Activated naive CD8-positive, alpha-beta T cell (primary cell): ENCODE measurements around the gene CACNA1E.
A peak's percentile ranks its signal among the peaks of the same experiment; 100 is the strongest.

Experiments used
- H3K27ac Mint-ChIP-seq: one replicate; pipeline ENCODE4 v1.8.0; 2021; ENCODE audit warnings: mixed read lengths
- H3K27me3 Mint-ChIP-seq: one replicate; pipeline ENCODE4 v1.8.0; 2021; ENCODE audit warnings: mixed read lengths
- H3K36me3 Mint-ChIP-seq: one replicate; pipeline ENCODE4 v1.8.0; 2021; ENCODE audit warnings: mixed read lengths
- H3K4me1 Mint-ChIP-seq: one replicate; pipeline ENCODE4 v1.8.0; 2021; ENCODE audit warnings: low read depth, mixed read lengths
- H3K4me3 Mint-ChIP-seq: one replicate; pipeline ENCODE4 v1.8.0; 2021; ENCODE audit warnings: mild to moderate bottlenecking, mixed read lengths
- H3K9me3 Mint-ChIP-seq: one replicate; pipeline ENCODE4 v1.8.0; 2021; ENCODE audit warnings: low read depth, mixed read lengths

The CACNA1E gene

DNA sequence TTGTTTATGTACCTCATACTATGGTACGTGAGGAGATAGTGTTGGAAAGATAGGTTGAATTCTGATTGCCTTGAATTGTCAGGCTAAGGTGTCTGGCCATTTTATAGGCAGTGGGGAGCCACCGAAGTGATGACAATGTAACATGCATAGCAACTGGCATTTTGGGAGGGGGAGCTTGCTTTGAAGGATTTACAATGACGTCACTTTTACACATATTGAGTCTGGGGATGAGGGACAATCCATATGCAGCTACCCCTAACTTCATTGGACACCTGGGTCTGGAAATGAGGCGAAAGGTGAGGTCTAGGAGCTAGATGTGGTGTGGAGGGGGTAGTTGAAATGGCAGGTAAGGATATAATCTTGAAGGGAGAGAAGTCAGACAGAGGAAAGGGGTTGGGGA is 7.7 kb upstream of the CACNA1E start:
- H3K27ac Mint-ChIP-seq: no peak overlapping the region
- H3K27me3 Mint-ChIP-seq: no peaks in the 10 kb centered on the region
- no peaks in the 10 kb centered on the region for H3K9me3 Mint-ChIP-seq
- H3K36me3 Mint-ChIP-seq: no peaks in the 10 kb centered on the region
- H3K4me3 Mint-ChIP-seq: no peak overlapping the region
- H3K4me1 Mint-ChIP-seq: no peaks in the 10 kb centered on the region

DNA sequence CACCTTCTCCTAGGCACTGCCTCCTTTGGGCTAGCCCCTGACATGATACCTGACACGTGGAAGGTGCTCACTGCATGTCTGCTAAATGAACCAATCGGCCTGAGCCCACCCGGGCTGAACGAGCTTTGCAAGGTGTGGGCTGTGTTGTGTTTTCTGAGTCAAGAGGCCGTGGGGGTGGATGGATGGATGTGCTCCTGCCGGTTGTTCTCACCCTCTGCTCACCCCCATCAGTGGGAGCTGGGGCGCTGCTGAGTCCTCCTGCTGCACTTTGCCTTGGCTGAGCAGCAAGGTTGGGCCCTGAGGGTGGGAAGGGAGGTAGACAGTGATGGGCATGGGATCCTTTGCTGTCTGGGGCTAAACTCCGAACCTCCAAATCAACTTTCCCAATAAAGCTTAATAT is 6.7 kb upstream of the CACNA1E start:
- no peaks in the 10 kb centered on the region for H3K4me1 Mint-ChIP-seq
- no peaks in the 10 kb centered on the region for H3K9me3 Mint-ChIP-seq
- no peak overlapping the region for H3K4me3 Mint-ChIP-seq
- H3K27ac Mint-ChIP-seq: no peak overlapping the region
- H3K36me3 Mint-ChIP-seq: no peaks in the 10 kb centered on the region
- H3K27me3 Mint-ChIP-seq: peaks cover 5% of the 10 kb centered on the region

DNA sequence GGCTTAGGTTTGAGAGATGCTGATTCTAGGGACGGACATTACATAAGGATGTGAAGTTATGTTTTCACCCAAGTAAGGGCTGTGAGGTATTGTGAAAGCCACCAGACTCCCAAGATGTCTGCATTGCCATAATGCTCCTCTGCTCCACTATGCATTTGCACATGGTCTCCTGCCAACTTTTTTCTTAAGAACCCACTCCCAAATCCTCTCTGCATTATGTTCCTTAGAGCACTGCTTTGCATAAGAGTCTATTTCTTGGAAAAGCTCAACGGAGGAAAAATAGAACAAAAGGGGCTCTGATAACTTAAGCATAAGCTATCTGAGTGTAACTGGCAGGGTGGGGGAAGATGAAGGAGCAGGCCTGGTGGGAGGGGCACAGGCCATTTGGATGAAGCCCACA is 5.0 kb upstream of the CACNA1E start:
- H3K27ac Mint-ChIP-seq: no peak overlapping the region
- H3K4me3 Mint-ChIP-seq: no peak overlapping the region
- H3K36me3 Mint-ChIP-seq: no peaks in the 10 kb centered on the region
- peaks cover 8% of the 10 kb centered on the region for H3K27me3 Mint-ChIP-seq
- H3K9me3 Mint-ChIP-seq: no peaks in the 10 kb centered on the region
- peaks cover 3% of the 10 kb centered on the region for H3K4me1 Mint-ChIP-seq

DNA sequence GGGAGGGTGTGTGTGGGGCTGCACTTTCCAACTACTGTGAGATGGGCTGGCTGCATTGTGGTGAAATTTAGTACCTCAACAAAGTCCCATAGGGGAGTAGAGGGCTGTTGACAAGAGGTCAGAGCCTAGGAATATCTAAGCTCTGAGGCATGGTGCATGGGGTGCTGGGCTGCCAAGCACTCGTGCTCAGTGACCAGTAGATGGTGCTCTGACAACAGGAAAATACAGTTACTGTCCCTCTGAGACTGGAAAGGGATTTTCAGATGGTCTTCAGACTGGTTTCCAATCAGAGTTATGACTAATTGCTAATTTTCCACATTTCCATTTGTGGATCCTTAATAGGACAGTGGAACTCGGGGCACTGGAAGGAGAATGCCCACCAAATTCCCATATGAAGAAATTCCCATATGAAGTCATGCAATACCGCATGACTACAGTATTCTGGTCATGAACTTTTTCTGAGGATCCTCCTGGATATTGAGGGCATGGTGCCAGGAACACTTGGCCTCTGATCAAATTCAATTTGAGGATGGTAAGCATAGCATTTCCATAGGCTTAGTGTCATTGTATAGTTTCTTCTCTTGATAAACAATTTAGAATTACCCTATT is 4.1 kb upstream of the CACNA1E start:
- H3K9me3 Mint-ChIP-seq: no peaks in the 10 kb centered on the region
- no peak overlapping the region for H3K27ac Mint-ChIP-seq
- H3K4me1 Mint-ChIP-seq: peaks cover 8% of the 10 kb centered on the region
- H3K36me3 Mint-ChIP-seq: no peaks in the 10 kb centered on the region
- no peak overlapping the region for H3K4me3 Mint-ChIP-seq
- H3K27me3 Mint-ChIP-seq: peaks cover 16% of the 10 kb centered on the region

DNA sequence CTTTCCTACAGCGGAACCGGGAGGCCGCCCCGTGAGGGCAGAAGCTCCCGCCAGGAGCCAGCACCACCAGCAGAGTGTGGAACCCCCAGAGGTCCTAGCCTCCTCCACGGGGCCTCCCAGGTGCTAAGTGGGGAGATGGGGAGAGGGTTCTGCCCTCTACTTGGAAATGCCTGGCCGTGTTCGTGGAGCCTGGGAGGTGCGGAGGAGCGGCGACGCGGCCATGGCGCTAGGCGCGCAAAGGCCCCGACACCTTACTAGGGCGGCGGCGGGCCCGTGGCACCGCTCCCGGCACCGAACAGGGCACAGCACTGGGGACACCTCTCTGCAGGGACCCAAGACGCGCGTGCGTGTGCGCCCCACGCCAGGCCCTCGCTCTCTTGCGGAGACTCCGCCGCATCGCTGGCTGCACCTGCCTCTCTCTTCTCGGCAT is 1.3 kb upstream of the CACNA1E start:
- Mint-ChIP-seq H3K27ac (no peak overlapping the region), H3K4me3 (no peak overlapping the region), H3K9me3 (no peaks in the 10 kb centered on the region), H3K27me3 (peaks cover 37% of the 10 kb centered on the region), H3K4me1 (peaks cover 23% of the 10 kb centered on the region), H3K36me3 (no peaks in the 10 kb centered on the region)

DNA sequence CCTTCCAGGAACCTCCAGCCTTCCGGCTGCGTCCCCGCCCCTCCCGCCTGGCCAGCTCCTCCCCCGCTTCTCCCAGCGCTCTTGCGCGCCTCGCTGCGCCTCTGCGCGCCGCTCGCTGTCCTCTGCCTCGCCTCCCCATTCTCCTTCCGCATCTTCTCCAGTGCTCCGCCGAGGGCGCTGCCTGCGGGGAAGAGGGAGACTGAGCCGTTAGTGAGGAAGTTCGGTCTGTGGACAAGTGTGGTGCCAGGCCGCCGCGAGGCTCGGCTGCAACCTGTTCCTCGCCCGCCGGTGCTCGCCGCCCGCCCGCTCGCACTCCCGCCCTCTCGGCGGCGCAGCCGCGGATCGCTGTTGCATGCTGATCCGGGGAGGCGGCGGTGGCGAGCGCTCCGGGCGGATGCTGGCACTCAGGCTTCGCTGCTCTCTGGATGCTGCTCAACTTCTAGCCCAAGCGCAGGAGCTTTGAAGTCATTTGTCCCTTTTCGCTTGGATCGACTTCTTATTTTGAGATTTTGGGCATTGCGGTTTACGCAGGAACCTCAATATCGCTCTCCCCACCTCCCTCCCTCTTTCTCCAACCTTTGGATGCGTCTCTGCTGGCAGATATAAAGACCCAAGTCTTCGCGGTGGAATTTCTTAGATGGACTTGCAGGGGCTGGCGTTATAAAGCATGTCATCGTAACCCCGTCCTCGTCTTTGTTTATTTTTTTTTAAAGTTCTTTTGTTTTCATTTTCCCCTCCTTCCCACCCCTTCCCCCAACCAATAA is 614 bp upstream of the CACNA1E start:
- H3K27me3 Mint-ChIP-seq: peaks cover 44% of the 10 kb centered on the region
- H3K4me3 Mint-ChIP-seq: peak overlapping the region; percentile 37
- H3K36me3 Mint-ChIP-seq: no peaks in the 10 kb centered on the region
- H3K9me3 Mint-ChIP-seq: no peaks in the 10 kb centered on the region
- H3K4me1 Mint-ChIP-seq: peaks cover 23% of the 10 kb centered on the region
- no peak overlapping the region for H3K27ac Mint-ChIP-seq

DNA sequence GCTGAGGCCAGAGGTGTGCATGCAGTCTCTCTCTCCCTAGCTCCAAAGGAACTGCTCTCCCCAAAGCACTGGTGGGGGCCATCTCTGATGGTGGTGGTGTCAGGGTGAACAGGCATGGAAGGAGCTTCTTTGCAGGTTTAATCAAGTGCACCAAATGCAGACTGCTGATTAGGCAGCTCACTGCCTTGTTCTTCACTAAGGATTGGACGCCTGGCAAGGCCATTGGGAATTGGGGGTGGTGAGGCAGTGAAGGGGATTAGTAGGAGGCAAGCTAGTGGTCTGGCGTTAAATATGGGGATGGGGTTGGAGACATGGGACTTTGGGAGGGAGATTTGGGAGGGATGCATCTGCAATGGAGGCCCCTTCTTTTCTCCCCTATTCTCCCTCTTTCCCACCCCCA is 1.5 kb downstream of the CACNA1E start:
- H3K36me3 Mint-ChIP-seq: no peaks in the 10 kb centered on the region
- H3K27me3 Mint-ChIP-seq: peaks cover 61% of the 10 kb centered on the region
- H3K4me1 Mint-ChIP-seq: peaks cover 23% of the 10 kb centered on the region

DNA sequence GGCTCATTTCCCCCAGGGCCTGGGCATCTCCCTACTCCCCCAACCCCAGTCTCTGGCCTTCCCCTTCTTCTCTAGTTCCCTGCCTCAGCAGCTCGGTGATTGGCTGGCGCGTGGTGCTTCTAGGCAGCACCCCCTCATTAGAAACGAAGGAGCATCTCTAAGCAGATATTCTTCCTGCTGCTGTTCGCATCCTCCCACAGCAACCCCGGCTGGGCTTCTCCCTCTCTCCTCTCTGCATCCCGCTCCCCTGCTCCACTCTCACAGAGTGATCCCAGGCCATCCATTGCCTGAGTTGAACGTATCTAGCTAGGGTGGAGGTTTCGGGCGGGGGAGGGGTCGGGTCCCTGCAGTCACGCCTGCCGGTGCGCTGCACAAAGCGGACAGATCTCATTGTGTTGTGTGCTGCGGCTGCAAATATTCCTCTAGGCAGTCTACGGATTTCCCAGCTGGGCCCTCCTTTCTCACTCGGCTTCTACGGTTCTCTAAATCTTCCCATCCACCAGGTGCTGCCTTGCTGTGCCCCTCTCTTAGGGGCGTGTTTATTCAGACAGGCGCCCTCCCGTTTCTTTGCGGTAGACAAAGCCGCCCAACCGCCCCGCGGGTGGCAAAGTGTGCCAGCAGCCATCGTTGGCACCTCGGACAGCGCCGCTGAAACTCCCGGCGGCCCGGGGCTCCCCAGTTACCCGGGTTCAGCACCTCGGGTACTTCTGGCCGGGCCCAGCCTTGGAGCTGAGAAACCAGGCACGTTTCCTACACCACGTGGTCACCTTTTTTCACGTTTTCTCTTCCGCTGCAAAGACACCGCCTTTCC is 2.2 kb downstream of the CACNA1E start:
- Mint-ChIP-seq H3K27ac (no peak overlapping the region), H3K36me3 (no peaks in the 10 kb centered on the region), H3K27me3 (peaks cover 64% of the 10 kb centered on the region), H3K4me3 (peak overlapping the region; percentile 2), H3K9me3 (no peaks in the 10 kb centered on the region), H3K4me1 (peaks cover 23% of the 10 kb centered on the region)

More for the DNA sequence above, 1.5 kb downstream of the CACNA1E start:
- H3K4me3 Mint-ChIP-seq: no peak overlapping the region
- no peaks in the 10 kb centered on the region for H3K9me3 Mint-ChIP-seq
- H3K27ac Mint-ChIP-seq: no peak overlapping the region

DNA sequence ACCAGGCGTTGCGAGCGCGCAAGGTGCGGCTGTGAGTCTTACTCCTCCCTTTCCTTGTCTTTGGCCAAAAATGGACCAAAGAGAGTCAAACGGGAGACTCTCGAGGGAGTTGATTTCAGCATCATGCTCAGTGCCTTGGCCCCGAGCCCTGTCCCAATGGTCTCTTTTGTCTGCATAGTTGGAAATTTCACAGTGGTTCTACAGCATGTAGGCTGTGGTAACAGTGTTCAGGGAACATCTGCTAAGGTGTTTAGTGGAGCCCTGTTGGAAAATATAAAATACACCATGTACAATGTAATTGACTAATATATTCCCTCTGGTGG is 2.7 kb downstream of the CACNA1E start:
- H3K9me3 Mint-ChIP-seq: no peaks in the 10 kb centered on the region
- no peaks in the 10 kb centered on the region for H3K36me3 Mint-ChIP-seq
- H3K27ac Mint-ChIP-seq: no peak overlapping the region
- H3K4me1 Mint-ChIP-seq: peaks cover 23% of the 10 kb centered on the region
- H3K27me3 Mint-ChIP-seq: peaks cover 64% of the 10 kb centered on the region
- H3K4me3 Mint-ChIP-seq: peak overlapping the region; percentile 13

DNA sequence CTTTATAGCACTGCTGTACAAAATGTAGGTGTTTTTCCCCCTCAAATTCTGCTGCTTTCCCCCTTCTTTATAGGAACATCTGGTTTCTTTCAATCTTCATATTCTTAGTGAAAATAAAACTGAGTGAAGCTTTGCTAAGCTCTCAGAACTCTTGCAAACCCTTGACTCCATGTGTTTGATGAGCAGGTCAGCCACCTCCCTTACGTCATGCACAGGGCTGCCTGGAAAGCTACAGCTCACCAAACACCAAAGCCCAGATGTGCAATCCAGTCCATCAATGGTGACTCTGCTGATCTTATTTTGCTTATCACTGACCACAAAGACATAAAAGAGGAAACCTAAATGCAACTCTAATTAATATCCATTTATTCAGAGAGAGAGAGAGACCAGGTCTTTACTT is 5.5 kb downstream of the CACNA1E start:
- Mint-ChIP-seq H3K4me3 (no peak overlapping the region), H3K27ac (no peak overlapping the region), H3K9me3 (no peaks in the 10 kb centered on the region), H3K4me1 (peaks cover 16% of the 10 kb centered on the region), H3K36me3 (no peaks in the 10 kb centered on the region), H3K27me3 (peaks cover 61% of the 10 kb centered on the region)

DNA sequence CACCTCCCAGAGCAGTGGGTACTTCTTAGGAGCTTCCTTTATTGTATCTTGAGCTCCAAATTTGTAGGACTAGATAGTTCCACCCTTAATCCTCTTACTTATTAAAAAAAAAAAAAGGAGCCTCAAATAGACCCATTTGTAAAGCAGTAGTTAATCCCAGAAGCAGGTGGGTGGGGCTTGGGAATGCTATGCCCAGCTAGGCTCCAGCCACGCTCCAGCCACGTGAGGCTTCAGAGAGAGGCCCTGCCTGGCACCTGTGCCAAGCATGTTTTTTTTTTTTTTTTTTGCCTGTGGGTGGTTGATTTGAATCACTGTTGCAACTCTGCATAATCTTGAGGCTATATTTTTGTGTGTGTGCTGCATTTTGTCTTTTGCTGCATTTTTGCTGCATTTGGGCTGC is 7.0 kb downstream of the CACNA1E start:
- H3K4me1 Mint-ChIP-seq: peaks cover 12% of the 10 kb centered on the region
- H3K9me3 Mint-ChIP-seq: no peaks in the 10 kb centered on the region
- no peaks in the 10 kb centered on the region for H3K36me3 Mint-ChIP-seq
- H3K27me3 Mint-ChIP-seq: peaks cover 49% of the 10 kb centered on the region
- H3K27ac Mint-ChIP-seq: no peak overlapping the region
- no peak overlapping the region for H3K4me3 Mint-ChIP-seq

DNA sequence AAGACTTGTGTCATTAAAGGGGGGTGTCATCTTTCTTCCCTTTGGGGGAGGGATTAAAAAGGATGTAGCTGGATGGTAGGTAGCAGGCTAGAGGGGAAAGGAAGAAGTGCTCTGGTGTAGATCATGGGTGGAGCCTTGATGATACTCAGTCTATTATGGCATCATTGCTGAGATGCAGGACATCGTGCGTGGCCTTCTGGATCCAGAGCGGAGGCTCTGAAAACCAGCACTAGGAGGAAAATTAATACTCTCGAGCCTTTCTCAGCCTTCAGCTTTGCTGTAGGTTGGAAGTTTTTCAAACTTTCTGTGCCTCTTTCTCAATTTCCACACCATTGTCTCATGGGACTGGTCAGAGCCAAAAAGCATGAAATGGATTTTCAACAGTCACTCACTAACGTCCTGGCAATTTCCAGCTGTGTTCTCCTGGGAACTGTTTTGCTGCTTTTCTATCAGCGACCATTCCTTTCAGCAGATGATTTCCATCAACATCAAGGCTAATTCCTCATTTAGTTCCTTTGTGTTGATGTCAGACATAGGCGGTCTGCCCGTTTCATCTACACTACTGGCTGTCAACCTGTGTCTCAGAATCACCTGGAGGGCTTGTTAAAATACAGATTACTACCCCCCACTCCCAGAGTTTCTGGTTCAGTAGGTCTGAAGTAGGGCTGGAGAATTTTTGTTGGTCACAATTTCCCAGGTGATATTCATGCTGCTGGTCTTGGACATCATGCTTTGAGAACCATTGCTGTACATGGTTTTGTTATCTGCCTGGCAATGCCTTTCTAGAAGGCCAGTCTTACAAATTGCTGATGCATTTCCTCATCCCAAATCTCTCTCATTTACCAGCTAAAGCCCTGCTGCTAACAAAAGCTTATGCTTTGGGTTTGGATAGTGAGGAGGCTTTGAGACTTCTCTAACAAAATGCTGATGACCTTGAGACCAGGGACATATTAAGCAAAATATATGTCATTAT is 7.7 kb downstream of the CACNA1E start:
- peaks cover 5% of the 10 kb centered on the region for H3K4me1 Mint-ChIP-seq
- H3K9me3 Mint-ChIP-seq: no peaks in the 10 kb centered on the region
- no peaks in the 10 kb centered on the region for H3K36me3 Mint-ChIP-seq
- H3K4me3 Mint-ChIP-seq: no peak overlapping the region
- H3K27ac Mint-ChIP-seq: no peak overlapping the region
- peaks cover 44% of the 10 kb centered on the region for H3K27me3 Mint-ChIP-seq

DNA sequence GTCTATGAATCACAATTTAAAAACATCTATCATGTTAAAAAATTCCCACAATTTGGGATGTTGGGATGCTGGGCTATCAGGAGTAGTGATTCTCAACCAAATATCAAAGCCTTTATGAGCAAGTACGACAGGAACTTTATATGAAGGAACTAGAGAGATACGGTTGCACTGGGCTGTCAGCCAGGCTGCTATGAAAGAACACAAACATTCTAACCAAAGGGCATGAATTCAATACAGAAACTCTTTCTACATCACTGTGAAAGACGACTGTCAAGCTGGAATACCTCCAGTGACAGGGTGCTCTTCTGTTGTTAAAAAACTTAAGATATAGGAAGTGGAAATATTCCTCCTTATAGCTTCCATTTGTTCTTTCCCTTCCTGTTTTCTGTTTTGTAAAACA is 9.8 kb downstream of the CACNA1E start:
- Mint-ChIP-seq H3K27me3 (peaks cover 31% of the 10 kb centered on the region), H3K4me1 (no peaks in the 10 kb centered on the region), H3K27ac (no peak overlapping the region), H3K9me3 (no peaks in the 10 kb centered on the region), H3K4me3 (no peak overlapping the region), H3K36me3 (no peaks in the 10 kb centered on the region)

DNA sequence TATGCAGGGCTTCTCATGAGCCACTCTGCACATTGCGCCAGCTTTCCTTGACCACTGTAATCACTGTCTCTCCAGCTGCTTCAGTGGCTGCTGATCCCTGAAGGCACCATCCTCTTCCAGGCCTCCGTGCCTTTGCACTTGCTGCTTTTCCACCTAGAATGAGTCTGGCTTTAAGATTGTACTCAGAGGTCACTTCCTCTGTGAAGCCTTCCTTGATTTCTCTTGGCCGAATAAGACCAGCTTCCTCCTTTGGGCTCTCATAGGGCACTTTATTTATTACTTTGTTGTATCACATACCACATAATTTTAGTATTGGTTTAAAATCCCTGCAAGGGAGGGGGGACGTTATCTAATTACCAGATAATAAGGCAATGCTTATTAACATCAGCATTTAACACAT is 10.6 kb downstream of the CACNA1E start:
- no peaks in the 10 kb centered on the region for H3K36me3 Mint-ChIP-seq
- no peak overlapping the region for H3K27ac Mint-ChIP-seq
- no peaks in the 10 kb centered on the region for H3K4me1 Mint-ChIP-seq
- no peaks in the 10 kb centered on the region for H3K9me3 Mint-ChIP-seq
- peaks cover 28% of the 10 kb centered on the region for H3K27me3 Mint-ChIP-seq
- H3K4me3 Mint-ChIP-seq: no peak overlapping the region
